GM21360 (cell line): ENCODE results near the gene SLC35F2.
A peak's percentile ranks its signal among the peaks of the same experiment; 100 is the strongest.
"Not testable (repeated sequence)": the region's sequence is repeated elsewhere in the genome, so short reads cannot be mapped to it uniquely, and the experiment has no call there.

ENCODE experiments used
- ATAC-seq: cut with Tn5 transposase; IDR thresholded peaks from one replicate; pipeline ENCODE4 v1.9.1; 2021; ENCODE audit warnings: mild to moderate bottlenecking, moderate library complexity; ENCODE audit not compliant: unreplicated experiment

The SLC35F2 gene

DNA sequence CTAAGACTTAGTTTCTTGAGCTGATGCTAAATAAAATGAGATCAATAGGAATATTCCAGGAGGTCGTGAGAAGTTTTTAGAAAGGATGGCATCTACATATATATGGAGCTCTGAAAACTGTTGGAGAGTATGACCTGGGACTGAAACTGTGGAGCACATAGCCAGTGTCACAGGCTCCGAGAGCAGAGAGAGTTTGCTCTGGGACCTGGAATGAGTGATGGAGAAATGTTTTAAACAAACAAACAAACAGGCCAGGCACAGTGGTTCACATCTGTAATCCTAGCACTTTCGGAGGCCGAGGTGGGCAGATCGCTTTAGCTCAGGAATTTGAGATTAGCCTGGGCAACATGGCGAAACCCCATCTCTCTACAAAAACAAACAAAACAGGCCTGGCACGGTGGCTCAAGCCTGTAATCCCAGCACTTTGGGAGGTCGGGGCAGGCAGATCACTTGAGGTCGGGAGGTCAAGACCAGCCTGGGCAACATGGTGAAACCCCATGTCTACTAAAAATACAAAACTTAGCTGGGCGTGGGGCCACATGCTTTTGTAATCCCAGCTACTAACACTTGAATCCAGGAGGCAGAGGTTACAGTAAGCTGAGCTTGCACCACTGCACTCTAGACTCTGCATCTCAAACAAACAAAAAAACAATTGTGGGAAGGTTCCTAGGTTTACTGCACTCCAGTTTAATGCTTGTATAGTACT lies 67.1 kb downstream of the SLC35F2 start:
- ATAC-seq, result no peak

DNA sequence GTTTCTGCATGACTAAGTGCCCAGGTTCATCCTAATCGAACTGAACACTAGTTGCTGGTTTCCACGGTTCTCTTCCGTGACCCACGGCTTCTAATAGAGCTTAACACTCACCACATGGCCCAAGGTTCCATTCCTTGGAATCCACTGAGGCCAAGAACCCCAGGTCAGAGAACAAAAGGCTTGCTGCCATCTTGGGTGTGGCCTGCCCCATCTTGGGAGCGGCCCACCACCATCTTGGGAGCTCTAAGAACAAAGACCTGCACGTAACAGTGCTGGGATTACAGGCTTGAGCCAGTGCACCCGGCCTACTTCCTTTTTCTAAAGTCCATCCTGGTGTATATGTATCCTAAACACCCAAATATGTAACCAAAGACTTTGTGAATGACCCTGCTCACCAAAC lies 68.8 kb downstream of the SLC35F2 start:
- no peak for ATAC-seq

GRCh38 chr11:107787733-107788132 lies 70.9 kb downstream of the SLC35F2 start:
- no peak for ATAC-seq

DNA sequence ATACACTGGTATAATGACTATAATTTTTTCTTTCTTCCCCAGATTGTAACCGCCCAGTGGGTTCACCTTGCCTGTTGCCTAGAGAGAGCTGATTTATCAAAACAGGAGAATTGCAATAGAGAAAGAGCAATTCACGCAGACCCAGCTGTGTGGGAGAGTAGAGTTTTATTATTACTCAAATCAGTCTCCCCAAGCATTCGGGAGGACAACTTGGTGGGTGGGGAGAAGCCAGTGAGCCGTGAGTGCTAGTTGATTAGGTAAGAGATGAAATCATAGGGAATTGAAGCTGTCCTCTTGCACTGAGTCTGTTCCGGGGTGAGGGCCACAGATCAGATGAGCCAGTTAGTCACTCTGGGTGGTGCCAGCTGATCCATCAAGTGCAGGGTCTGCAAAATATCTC lies 73.2 kb downstream of the SLC35F2 start:
- no peak for ATAC-seq

DNA sequence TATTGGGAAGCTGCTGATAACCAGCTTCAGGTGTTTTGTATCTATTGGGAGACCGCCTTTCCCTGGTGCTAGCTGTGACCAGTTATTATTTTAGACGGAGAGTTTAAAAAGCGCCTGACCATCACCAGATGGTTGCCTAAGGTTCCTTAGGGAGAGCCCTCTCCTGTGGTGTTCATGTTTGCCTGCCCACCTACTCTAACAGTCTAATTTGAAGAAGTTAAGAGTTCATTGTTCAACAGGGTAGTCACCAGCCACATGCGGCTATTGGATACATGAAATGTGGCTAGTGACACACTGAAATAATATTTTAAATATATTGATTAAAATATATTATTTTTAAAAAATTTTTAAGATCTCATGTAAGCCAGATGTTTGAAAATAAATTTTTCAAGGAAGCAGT lies 75.5 kb downstream of the SLC35F2 start:
- no peak for ATAC-seq

GRCh38 chr11:107780775-107781174 lies 77.8 kb downstream of the SLC35F2 start:
- no peak for ATAC-seq

DNA sequence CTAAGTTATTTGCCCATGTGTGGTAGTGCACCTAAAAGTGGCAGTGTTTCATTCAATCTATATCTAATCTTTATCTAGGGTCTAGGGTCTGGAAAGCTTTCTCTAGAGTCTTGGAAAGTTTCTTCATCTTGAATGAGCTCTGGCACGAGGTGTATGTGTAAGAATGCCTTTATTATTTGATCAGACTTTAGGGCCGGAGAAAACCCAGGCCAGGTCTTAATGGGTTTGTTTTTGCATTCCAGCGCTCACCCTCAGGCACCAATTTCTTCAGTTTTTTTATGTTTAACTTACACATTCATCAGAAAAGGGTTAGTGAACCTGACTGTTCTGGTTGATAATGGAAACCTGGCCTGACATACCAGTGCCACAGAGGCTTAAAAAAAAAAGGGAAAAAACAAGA lies 78.5 kb downstream of the SLC35F2 start:
- no peak for ATAC-seq

GRCh38 chr11:107778839-107779517 lies 79.6 kb downstream of the SLC35F2 start:
- no peak for ATAC-seq

- ATAC-seq, result peak; percentile 75
Measured at GRCh38 chr11:107777110-107777509, 81.5 kb downstream of the SLC35F2 start.

DNA sequence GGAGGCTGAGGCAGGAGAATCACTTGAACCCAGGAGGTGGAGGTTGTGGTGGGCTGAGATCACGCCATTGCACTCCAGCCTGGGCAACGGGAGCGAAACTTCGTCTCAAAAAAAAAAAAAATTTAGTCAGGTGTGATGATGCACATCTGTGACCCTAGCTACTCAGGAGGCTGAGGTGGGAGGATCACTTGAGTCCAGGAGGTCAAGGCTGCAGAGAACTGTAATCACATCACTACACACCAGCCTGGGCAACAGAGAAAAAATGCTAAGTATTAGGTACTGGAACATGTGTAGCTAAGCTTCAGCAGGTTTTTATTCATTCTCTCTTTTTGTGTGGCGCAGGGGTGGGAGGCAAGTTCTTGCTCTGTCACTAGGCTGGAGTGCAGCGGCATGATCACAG lies 82.5 kb downstream of the SLC35F2 start:
- ATAC-seq, result no peak

GRCh38 chr11:107770551-107770951 lies 88.0 kb downstream of the SLC35F2 start:
- ATAC-seq, result peak; percentile 38

DNA sequence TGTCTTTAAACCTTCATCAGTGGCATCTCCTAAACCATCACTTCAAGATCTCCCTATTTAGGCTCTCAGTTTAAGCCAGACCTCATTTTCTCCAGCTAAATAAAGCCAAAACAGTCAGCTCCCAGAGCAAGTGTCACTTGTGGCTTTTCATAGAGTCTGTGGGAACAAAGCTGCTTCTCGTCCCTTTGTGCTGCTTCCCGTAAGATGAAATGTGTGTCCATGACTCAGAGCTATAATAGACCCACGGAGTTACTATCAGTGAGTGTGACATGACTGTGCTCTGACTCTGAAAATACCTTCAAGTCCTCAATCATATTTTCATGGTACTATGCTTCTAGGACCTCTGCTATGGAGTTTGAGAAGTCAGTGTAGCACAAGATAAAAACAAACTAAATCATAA lies 89.4 kb downstream of the SLC35F2 start:
- no peak for ATAC-seq

- ATAC-seq, result not testable (repeated sequence)
Measured at GRCh38 chr11:107758719-107759355, 99.8 kb downstream of the SLC35F2 start.

- ATAC-seq, result no peak
Measured at GRCh38 chr11:107757661-107758060, 100.9 kb downstream of the SLC35F2 start.

- no peak for ATAC-seq
Measured at GRCh38 chr11:107756553-107756952, 102.0 kb downstream of the SLC35F2 start.

- ATAC-seq, result no peak
Measured at GRCh38 chr11:107752949-107753822, 105.4 kb downstream of the SLC35F2 start.

DNA sequence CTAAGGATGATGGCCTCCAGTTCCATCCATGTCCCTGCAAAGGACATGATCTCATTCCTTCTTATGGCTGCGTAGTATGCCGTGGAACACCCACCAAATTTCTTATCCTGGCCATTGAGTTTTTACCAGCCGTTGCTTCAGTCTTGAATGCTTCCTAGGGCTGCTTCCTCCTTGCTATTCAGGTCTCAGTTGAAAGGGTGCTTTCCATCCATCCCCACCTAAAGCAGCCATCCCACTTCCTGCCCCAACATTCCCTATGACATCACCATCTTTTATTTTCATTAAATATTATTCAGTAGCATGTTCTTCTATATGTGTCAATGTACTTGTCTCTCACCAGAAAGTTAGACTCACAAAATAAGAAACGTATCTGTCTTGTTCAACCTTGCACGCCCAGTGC lies 106.1 kb downstream of the SLC35F2 start:
- ATAC-seq, result no peak

DNA sequence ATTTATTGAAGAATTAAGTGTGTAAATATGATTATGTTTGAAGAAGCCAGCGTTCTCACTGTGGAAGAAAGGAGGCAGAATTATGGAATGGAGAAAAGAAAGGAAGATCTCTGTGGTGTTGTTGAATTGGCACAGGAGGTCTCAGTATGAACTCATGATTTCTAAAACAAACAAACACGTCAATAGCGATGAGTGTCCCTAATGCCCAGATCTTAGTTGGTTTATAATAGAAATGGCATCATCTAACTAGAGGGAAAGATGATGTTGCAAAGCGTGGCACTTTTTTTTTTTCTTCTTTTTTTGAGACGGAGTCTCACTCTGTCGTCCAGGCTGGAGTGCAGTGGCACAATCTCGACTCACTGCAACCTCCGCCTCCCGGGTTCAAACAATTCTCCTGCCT lies 107.5 kb downstream of the SLC35F2 start:
- ATAC-seq, result no peak

DNA sequence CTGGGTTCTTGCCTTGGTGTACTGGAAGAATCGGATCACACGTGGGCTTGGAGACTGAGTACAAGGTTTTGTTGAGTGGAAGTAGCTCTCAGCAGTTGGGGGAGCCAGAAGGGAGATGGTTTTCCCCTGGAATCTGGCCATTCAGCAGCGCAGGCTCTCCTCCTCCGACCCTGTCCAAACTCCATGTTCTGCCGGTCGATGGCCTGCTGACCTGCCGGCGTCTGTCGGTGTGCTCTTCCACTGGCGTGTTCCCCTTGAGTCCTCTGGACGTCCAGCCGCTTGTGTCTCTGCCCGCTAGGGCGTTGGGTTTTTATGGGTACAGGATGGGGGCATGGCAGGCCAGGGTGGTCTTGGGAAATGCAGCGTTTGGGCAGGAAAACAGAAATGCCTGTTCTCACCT lies 108.3 kb downstream of the SLC35F2 start:
- no peak for ATAC-seq

DNA sequence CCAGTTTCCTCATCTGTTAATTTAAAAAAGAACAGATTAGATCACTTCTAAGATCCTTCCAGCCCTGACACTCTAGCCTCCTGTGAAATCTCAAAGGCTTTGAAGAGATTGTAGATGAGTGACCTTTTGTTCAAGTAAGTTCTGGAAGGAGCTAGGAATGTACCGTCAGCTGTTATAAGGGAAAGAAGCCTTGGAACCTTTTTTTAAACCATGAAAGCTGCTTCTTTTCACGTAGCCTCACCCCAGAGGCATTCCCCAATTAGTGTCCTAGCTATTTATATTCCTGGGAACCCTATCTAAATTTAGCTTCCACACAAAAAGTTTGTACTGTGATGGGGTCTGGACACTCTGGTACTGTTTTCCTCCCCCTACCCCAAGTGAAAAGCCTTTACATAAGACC lies 111.0 kb downstream of the SLC35F2 start:
- no peak for ATAC-seq

- ATAC-seq, result no peak
Measured at GRCh38 chr11:107744736-107745135, 113.9 kb downstream of the SLC35F2 start.
